Endothelial cell of umbilical vein (primary cell): ENCODE data around the gene INTS4. TPM values are rescaled to one million over a fixed set of nuclear protein-coding genes. Genes with fewer than 3 reads are reported as not detected.
"Not testable (repeated sequence)": the region's sequence is repeated elsewhere in the genome, so short reads cannot be mapped to it uniquely, and the experiment has no call there.

Source experiments
- BruUV-seq: library from RNA; stranded (reverse); fragments of 400-500 nt; replicated peaks from 2 replicates; lab custom pipeline; 2021; lab: Mats Ljungman, UMichigan
- CTCF ChIA-PET: fragments of 300-600, 350-600 bp; sonication (Branson Sonifier 250); formaldehyde crosslinking; loops from one replicate; lab custom pipeline; 2021; ENCODE audit warnings: antibody characterized with exemption, inconsistent platforms; lab: Charles Lee
- POLR2A ChIA-PET: fragments of 300-600, 350-600 bp; sonication (Branson Sonifier 250); formaldehyde crosslinking; loops from one replicate; lab custom pipeline; 2021; ENCODE audit warnings: antibody characterized with exemption, inconsistent platforms; lab: Charles Lee
- DNase-seq: peaks from one replicate; pipeline ENCODE4 v3.0.0-alpha.2; 2011; ENCODE audit warnings: low read depth, low spot score
- FAIRE-seq: peaks from 2 replicates; lab custom pipeline; 2011; peaks lifted over from hg19 to GRCh38; lab: Jason Lieb, UNC
- H2AFZ ChIP-seq: 2 replicates; pipeline ENCODE4 v1.6.0; 2012; ENCODE audit warnings: low read depth, low read length, control low read depth, inconsistent platforms
- H3K27ac ChIP-seq: 2 replicates; pipeline ENCODE4 v1.5.1; 2011; ENCODE audit warnings: low read depth, mild to moderate bottlenecking, control low read depth, low read length, moderate library complexity; ENCODE audit not compliant: insufficient read depth
- H3K27me3 ChIP-seq, 2 experiments: 2 replicates each; pipeline versions ENCODE4 v1.6.0 to v1.6.1; 2011; ENCODE audit warnings: low read length in 2 of 2, mixed read lengths in 1 of 2; ENCODE audit not compliant: control insufficient read depth in 2 of 2, insufficient read depth in 2 of 2
- H3K36me3 ChIP-seq, 2 experiments: 2 replicates in 1 of 2; 3 replicates in 1 of 2; pipeline ENCODE4 v1.5.1; 2011; ENCODE audit warnings: low read length in 2 of 2, mild to moderate bottlenecking in 1 of 2, moderate library complexity in 1 of 2; ENCODE audit not compliant: control insufficient read depth in 2 of 2, insufficient read depth in 2 of 2; ENCODE audit errors: extremely low read depth in 1 of 2
- H3K4me1 ChIP-seq: 3 replicates; pipeline ENCODE4 v1.5.1; 2011; ENCODE audit warnings: mild to moderate bottlenecking, low read length; ENCODE audit not compliant: control insufficient read depth, insufficient read depth; ENCODE audit errors: extremely low read depth
- H3K4me2 ChIP-seq: 2 replicates; pipeline ENCODE4 v1.6.1; 2011; ENCODE audit warnings: low read length, control low read depth, mixed read lengths; ENCODE audit not compliant: insufficient read depth
- H3K4me3 ChIP-seq, 3 experiments: fragments of 200-600 bp in 1 of 3; sonication (generic), shearing (Covaris generic) in 1 of 3; replicated peaks in 1 of 3; 2 replicates each; pipeline ENCODE4 v1.5.1; 2011 to 2016; ENCODE audit warnings: control low read depth in 3 of 3, low read length in 3 of 3, mild to moderate bottlenecking in 2 of 3, inconsistent platforms in 1 of 3, low read depth in 1 of 3, moderate library complexity in 1 of 3; ENCODE audit not compliant: insufficient read depth in 1 of 3
- H3K79me2 ChIP-seq: 2 replicates; pipeline ENCODE4 v1.6.0; 2012; ENCODE audit warnings: low read length, inconsistent platforms; ENCODE audit not compliant: control insufficient read depth, insufficient read depth
- H3K9ac ChIP-seq: replicated peaks from 2 replicates; pipeline ENCODE3; 2011; ENCODE audit warnings: low read length, control low read depth; ENCODE audit not compliant: insufficient read depth; ENCODE audit errors: extremely low read depth
- H3K9me1 ChIP-seq: replicated peaks from 3 replicates; pipeline ENCODE4 v1.6.0; 2011; ENCODE audit warnings: mild to moderate bottlenecking, low read length; ENCODE audit not compliant: control insufficient read depth, insufficient read depth; ENCODE audit errors: extremely low read depth
- H3K9me3 ChIP-seq: replicated peaks from 2 replicates; pipeline ENCODE4 v1.5.1; 2012; ENCODE audit warnings: low read length, inconsistent platforms; ENCODE audit not compliant: control insufficient read depth, insufficient read depth
- H4K20me1 ChIP-seq: replicated peaks from 2 replicates; pipeline ENCODE3; 2011; ENCODE audit warnings: mild to moderate bottlenecking, low read length; ENCODE audit not compliant: control insufficient read depth, insufficient read depth; ENCODE audit errors: extremely low read depth
- CTCF ChIP-seq, 2 donors: IDR thresholded peaks; 1 replicate in 1 of 2; 2 replicates in 1 of 2; pipeline ENCODE4 v1.5.1; 2011; ENCODE audit warnings: low read length in 2 of 2, mild to moderate bottlenecking in 2 of 2, moderate library complexity in 2 of 2, control low read depth in 1 of 2, inconsistent platforms in 1 of 2, low read depth in 1 of 2; ENCODE audit not compliant: insufficient read depth in 1 of 2; ENCODE audit errors: extremely low read depth in 1 of 2
- EZH2 ChIP-seq: IDR thresholded peaks from 2 replicates; pipeline ENCODE4 v1.6.1; 2012; ENCODE audit warnings: borderline replicate concordance, low read depth, mild to moderate bottlenecking, moderate library complexity, low read length, inconsistent platforms; ENCODE audit not compliant: severe bottlenecking
- FOS ChIP-seq: IDR thresholded peaks from 2 replicates; pipeline ENCODE4 v1.6.1; 2011; ENCODE audit warnings: mild to moderate bottlenecking, low read length, moderate library complexity, borderline replicate concordance; ENCODE audit not compliant: insufficient read depth
- GATA2 ChIP-seq: IDR thresholded peaks from 2 replicates; pipeline ENCODE4 v1.7.0; 2011; ENCODE audit warnings: low read depth, mild to moderate bottlenecking, moderate library complexity, mixed read lengths, low read length; ENCODE audit not compliant: insufficient read length, insufficient read depth
- JUN ChIP-seq: IDR thresholded peaks from 2 replicates; pipeline ENCODE4 v1.6.1; 2011; ENCODE audit warnings: borderline replicate concordance, low read depth; ENCODE audit not compliant: insufficient read length, insufficient read depth
- MAX ChIP-seq: IDR thresholded peaks from 2 replicates; pipeline ENCODE4 v1.6.1; 2011; ENCODE audit not compliant: insufficient read depth, insufficient read length
- MYC ChIP-seq: IDR thresholded peaks from one replicate; pipeline ENCODE4 v1.6.1; 2011; ENCODE audit warnings: mild to moderate bottlenecking, low read depth, low read length
- POLR2A ChIP-seq: IDR thresholded peaks from 2 replicates; pipeline ENCODE4 v1.6.1; 2012; ENCODE audit warnings: low read depth, mild to moderate bottlenecking, control low read depth, low read length
- POLR2AphosphoS5 ChIP-seq: IDR thresholded peaks from 2 replicates; pipeline ENCODE4 v1.6.1; 2012; ENCODE audit warnings: low read depth, mild to moderate bottlenecking, control low read depth, low read length, moderate library complexity; ENCODE audit not compliant: insufficient read depth
- dilution Hi-C: fragments of 300-500 bp; cut with MboI; formaldehyde crosslinking; loops from one replicate; pipeline ENCODE4 v1.15.0; 2019; ENCODE audit warnings: low sequenced_read_pairs; ENCODE audit not compliant: extremely low pct_ligation_motif_present
- intact Hi-C: fragments of 100-400 bp; cut with micrococcal nuclease; formaldehyde crosslinking; loops from one replicate; pipeline ENCODE4 v1.10.0; 2022
- polyA plus RNA-seq, 4 experiments: library from polyadenylated mRNA; depleted of rRNA in 3 of 4; stranded (reverse) in 3 of 4; unstranded in 1 of 4; fragments of >200 nt; gene quantifications; 2 replicates each; pipeline versions ENCODE4 v1.2.1 to v1.2.3, GENCODE V29; 2011 to 2012; ENCODE audit warnings: missing spikeins in 1 of 4
- total RNA-seq: library from RNA; stranded (reverse); gene quantifications from 2 replicates; pipeline ENCODE4 v1.2.3, GENCODE V29; 2021

The INTS4 gene
- total and polyA plus RNA-seq, 2 donors (not counting 3 experiments of a cell fraction or from before 2014, with no cell fraction given) = 29.2 to 37.8 TPM

GRCh38 chr11:77851503-77851902 lies 143.0 kb downstream of the INTS4 start:
- Histone ChIP-seq H3K9ac (no peak overlapping the region), H3K27me3 (no peaks in the 10 kb centered on the region), H3K9me3 (peaks cover 7% of the 10 kb centered on the region), H3K27ac (no peak overlapping the region), H2AFZ (no peak overlapping the region), H3K9me1 (no peaks in the 10 kb centered on the region), H3K4me3 (no peak overlapping the region), H3K79me2 (no peaks in the 10 kb centered on the region), H3K4me2 (no peak overlapping the region), H3K4me1 (no peaks in the 10 kb centered on the region), H3K36me3 (peaks cover 3 to 6% of the 10 kb centered on the region in 2 experiments), H4K20me1 (no peaks in the 10 kb centered on the region)
- ChIA-PET POLR2A (no interaction called here), CTCF (no interaction called here)
- intact Hi-C loops (no loop called here), dilution Hi-C loops (no loop called here)
- no TSS peak for BruUV-seq
- no peak for TF ChIP-seq POLR2AphosphoS5
- no peak for TF ChIP-seq CTCF (IDR thresholded peaks at IDR 0.05; ENCODE audit: extremely low read depth in 1 of 2, insufficient read depth in 1 of 2, low read depth in 1 of 2, low read length in 2 of 2)
- TF ChIP-seq EZH2 = no peak
- TF ChIP-seq MAX = no peak
- no peak for TF ChIP-seq JUN
- TF ChIP-seq POLR2A = no peak
- TF ChIP-seq MYC = no peak
- no peak for TF ChIP-seq GATA2
- no peak for TF ChIP-seq FOS
- DNase-seq (no peak), FAIRE-seq (no peak)

GRCh38 chr11:77843700-77844099 lies 150.8 kb downstream of the INTS4 start:
- H3K9ac ChIP-seq, H3K9me3 ChIP-seq, FAIRE-seq, DNase-seq, H3K27me3 ChIP-seq, H4K20me1 ChIP-seq, CTCF ChIA-PET, H3K4me3 ChIP-seq, H2AFZ ChIP-seq, POLR2A ChIA-PET, H3K79me2 ChIP-seq, H3K9me1 ChIP-seq, dilution Hi-C loops, BruUV-seq, H3K36me3 ChIP-seq, H3K4me2 ChIP-seq, H3K27ac ChIP-seq: not testable (repeated sequence)
- intact Hi-C loops = loop anchor here (2.0 kb wide), 1 partner anchor 23 kb away; the partner anchor contains the start of genes AAMDC and RSF1
- H3K4me1 ChIP-seq = peaks cover 14% of the 10 kb centered on the region
